ENCODE results near the gene NKAIN2.

The NKAIN2 gene

GRCh38 chr6:123896869-123897268, 93.2 kb downstream of the NKAIN2 start:
- H3K9me3 ChIP-seq (ENCODE audit: insufficient read depth, low read length) = no peaks in the 10 kb centered on the region
- H3K79me2 ChIP-seq (ENCODE audit: insufficient read depth, low read length) = no peaks in the 10 kb centered on the region
- H2AFZ ChIP-seq (ENCODE audit: low read depth, low read length, severe bottlenecking) = no peak overlapping the region
- no peaks in the 10 kb centered on the region for H4K20me1 ChIP-seq (ENCODE audit: low read depth, low read length)
- H3F3A ChIP-seq (ENCODE audit: insufficient read depth) = no peaks in the 10 kb centered on the region
- H3K36me3 ChIP-seq (ENCODE audit: low read length) = no peaks in the 10 kb centered on the region
- H3K27ac ChIP-seq (ENCODE audit: low read depth, low read length) = no peak overlapping the region
- H3K4me2 ChIP-seq (ENCODE audit: low read depth, low read length, poor library complexity, severe bottlenecking) = no peak overlapping the region
- no peak overlapping the region for H3K4me3 ChIP-seq (ENCODE audit: insufficient read depth, low read length, poor library complexity, severe bottlenecking)
- H3K27me3 ChIP-seq (ENCODE audit: low read length) = no peaks in the 10 kb centered on the region
- no peak overlapping the region for H3K9ac ChIP-seq (ENCODE audit: low read length)
- TF ChIP-seq, protein P1, sequence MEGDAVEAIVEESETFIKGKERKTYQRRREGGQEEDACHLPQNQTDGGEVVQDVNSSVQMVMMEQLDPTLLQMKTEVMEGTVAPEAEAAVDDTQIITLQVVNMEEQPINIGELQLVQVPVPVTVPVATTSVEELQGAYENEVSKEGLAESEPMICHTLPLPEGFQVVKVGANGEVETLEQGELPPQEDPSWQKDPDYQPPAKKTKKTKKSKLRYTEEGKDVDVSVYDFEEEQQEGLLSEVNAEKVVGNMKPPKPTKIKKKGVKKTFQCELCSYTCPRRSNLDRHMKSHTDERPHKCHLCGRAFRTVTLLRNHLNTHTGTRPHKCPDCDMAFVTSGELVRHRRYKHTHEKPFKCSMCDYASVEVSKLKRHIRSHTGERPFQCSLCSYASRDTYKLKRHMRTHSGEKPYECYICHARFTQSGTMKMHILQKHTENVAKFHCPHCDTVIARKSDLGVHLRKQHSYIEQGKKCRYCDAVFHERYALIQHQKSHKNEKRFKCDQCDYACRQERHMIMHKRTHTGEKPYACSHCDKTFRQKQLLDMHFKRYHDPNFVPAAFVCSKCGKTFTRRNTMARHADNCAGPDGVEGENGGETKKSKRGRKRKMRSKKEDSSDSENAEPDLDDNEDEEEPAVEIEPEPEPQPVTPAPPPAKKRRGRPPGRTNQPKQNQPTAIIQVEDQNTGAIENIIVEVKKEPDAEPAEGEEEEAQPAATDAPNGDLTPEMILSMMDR (IDR thresholded peaks at IDR 0.05; ENCODE audit: insufficient read depth, low read length, poor library complexity, severe bottlenecking) = no peak
- TF ChIP-seq EZH2phosphoT487 (conservative IDR thresholded peaks at IDR 0.05; ENCODE audit: low read length) = no peak
- no peaks in the 10 kb centered on the region for H3K9me2 ChIP-seq (replicated peaks; ENCODE audit: insufficient read depth, low read length)

DNA sequence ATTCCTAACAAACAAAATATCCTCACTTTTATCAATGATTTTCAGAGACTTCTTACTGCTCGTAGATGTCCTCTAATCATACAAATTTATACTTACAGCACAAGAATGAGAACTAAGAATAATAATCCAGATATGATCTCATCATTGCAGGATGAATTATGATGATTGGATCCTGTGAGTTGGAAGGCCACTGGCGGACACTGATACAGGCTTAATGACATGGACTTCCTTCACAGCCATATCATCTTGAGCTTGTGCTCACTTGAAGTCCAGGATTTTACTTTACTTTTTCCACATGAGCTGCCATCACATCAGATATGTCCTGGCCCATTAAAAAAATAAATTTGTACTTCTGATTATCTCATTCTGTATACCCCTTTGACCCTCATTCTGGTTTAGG, 94.3 kb downstream of the NKAIN2 start:
- H3K9me3 ChIP-seq (ENCODE audit: insufficient read depth, low read length) = no peaks in the 10 kb centered on the region
- no peak overlapping the region for H3K4me3 ChIP-seq (ENCODE audit: insufficient read depth, low read length, poor library complexity, severe bottlenecking)
- no peak overlapping the region for H3K9ac ChIP-seq (ENCODE audit: low read length)
- H3F3A ChIP-seq (ENCODE audit: insufficient read depth) = no peaks in the 10 kb centered on the region
- H3K79me2 ChIP-seq (ENCODE audit: insufficient read depth, low read length) = no peaks in the 10 kb centered on the region
- H3K4me2 ChIP-seq (ENCODE audit: low read depth, low read length, poor library complexity, severe bottlenecking) = no peak overlapping the region
- no peaks in the 10 kb centered on the region for H3K36me3 ChIP-seq (ENCODE audit: low read length)
- TF ChIP-seq, protein P1 (IDR thresholded peaks at IDR 0.05; ENCODE audit: insufficient read depth, low read length, poor library complexity, severe bottlenecking) = no peak
- no peak for TF ChIP-seq EZH2phosphoT487 (conservative IDR thresholded peaks at IDR 0.05; ENCODE audit: low read length)
- no peaks in the 10 kb centered on the region for H4K20me1 ChIP-seq (ENCODE audit: low read depth, low read length)
- no peaks in the 10 kb centered on the region for H3K27me3 ChIP-seq (ENCODE audit: low read length)
- no peak overlapping the region for H3K27ac ChIP-seq (ENCODE audit: low read depth, low read length)
- H2AFZ ChIP-seq (ENCODE audit: low read depth, low read length, severe bottlenecking) = no peak overlapping the region
- no peaks in the 10 kb centered on the region for H3K9me2 ChIP-seq (replicated peaks; ENCODE audit: insufficient read depth, low read length)

DNA sequence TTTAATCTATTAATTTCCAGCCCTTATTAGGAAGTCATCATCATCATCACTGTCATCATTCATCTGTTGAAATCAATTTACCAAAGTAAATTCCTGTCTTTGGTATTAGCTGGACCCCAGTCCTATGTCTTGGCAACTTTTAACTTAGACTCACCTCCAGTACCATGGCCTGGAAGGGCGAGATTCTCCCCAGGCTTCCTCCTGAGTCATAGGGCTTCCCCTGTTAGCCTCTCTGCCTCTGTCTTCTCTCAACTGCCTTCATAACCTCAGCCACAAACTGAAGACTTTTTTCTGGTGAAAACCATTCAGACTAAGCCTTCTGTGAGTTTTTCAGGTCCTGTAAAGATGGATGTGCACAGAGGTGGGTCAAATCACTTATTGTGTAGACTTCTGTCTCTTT, 95.0 kb downstream of the NKAIN2 start:
- no peak overlapping the region for H3K4me3 ChIP-seq (ENCODE audit: insufficient read depth, low read length, poor library complexity, severe bottlenecking)
- H3K27me3 ChIP-seq (ENCODE audit: low read length) = no peaks in the 10 kb centered on the region
- H4K20me1 ChIP-seq (ENCODE audit: low read depth, low read length) = no peaks in the 10 kb centered on the region
- H3K9me2 ChIP-seq (replicated peaks; ENCODE audit: insufficient read depth, low read length) = no peaks in the 10 kb centered on the region
- H2AFZ ChIP-seq (ENCODE audit: low read depth, low read length, severe bottlenecking) = no peak overlapping the region
- H3K9ac ChIP-seq (ENCODE audit: low read length) = no peak overlapping the region
- no peaks in the 10 kb centered on the region for H3K36me3 ChIP-seq (ENCODE audit: low read length)
- H3K27ac ChIP-seq (ENCODE audit: low read depth, low read length) = no peak overlapping the region
- H3K79me2 ChIP-seq (ENCODE audit: insufficient read depth, low read length) = no peaks in the 10 kb centered on the region
- H3K9me3 ChIP-seq (ENCODE audit: insufficient read depth, low read length) = no peaks in the 10 kb centered on the region
- no peak overlapping the region for H3K4me2 ChIP-seq (ENCODE audit: low read depth, low read length, poor library complexity, severe bottlenecking)
- no peak for TF ChIP-seq EZH2phosphoT487 (conservative IDR thresholded peaks at IDR 0.05; ENCODE audit: low read length)
- TF ChIP-seq, protein P1 (IDR thresholded peaks at IDR 0.05; ENCODE audit: insufficient read depth, low read length, poor library complexity, severe bottlenecking) = no peak
- H3F3A ChIP-seq (ENCODE audit: insufficient read depth) = no peaks in the 10 kb centered on the region
